ENCODE results near the gene C4BPA. TPM values are rescaled to one million over a fixed set of nuclear protein-coding genes. Genes with fewer than 3 reads are reported as not detected.

C4BPA gene
- total RNA-seq, 8 experiments from 2014 or later: 2.3 TPM; not detected in 7

GRCh38 chr1:207069061-207069460, 35.0 kb upstream of the C4BPA start:
- Histone ChIP-seq H3K27ac (no peak overlapping the region), H3K4me3 (no peak overlapping the region), H3K4me1 (replicated peaks in 1 of 2) (no peaks in the 10 kb centered on the region)
- WGBS, 10 experiments: 67 to 100% (median 93%) methylated on average over 1 to 2 of the region's 3 CpGs; no CpG with 5 or more reads in 6 of the 10 experiments
- ATAC-seq (replicated peaks in 6 of 8): no peak
- in situ Hi-C loops (cut with MboI; ENCODE audit: low pct_unique_long_range_greater_than_20kb in 2 of 9, low sequenced_read_pairs in 9 of 9, unreplicated experiment in 9 of 9): no loop called here

- in situ Hi-C loops (cut with MboI; ENCODE audit: low pct_unique_long_range_greater_than_20kb in 2 of 9, low sequenced_read_pairs in 9 of 9, unreplicated experiment in 9 of 9): no loop called here
- Histone ChIP-seq H3K4me3 (no peak overlapping the region), H3K27ac (no peak overlapping the region), H3K4me1 (replicated peaks in 1 of 2) (no peaks in the 10 kb centered on the region)
- ATAC-seq (replicated peaks in 6 of 8): no peak
- WGBS, 10 experiments: 72 to 100% (median 89%) methylated on average over 1 to 5 of the region's 5 CpGs; no CpG with 5 or more reads in 7 of the 10 experiments
Observed at GRCh38 chr1:207069858-207070506, 34.1 kb upstream of the C4BPA start.

- Histone ChIP-seq H3K4me1 (replicated peaks in 1 of 2) (no peaks in the 10 kb centered on the region), H3K4me3 (no peak overlapping the region), H3K27ac (no peak overlapping the region)
- 40 to 94% (median 92%) methylated on average over 1 to 4 of the region's 4 CpGs; no CpG with 5 or more reads in 4 of the 10 experiments for WGBS, 10 experiments
- in situ Hi-C loops (cut with MboI; ENCODE audit: low pct_unique_long_range_greater_than_20kb in 2 of 9, low sequenced_read_pairs in 9 of 9, unreplicated experiment in 9 of 9): no loop called here
- ATAC-seq (replicated peaks in 6 of 8): no peak
Observed at GRCh38 chr1:207070811-207071210, 33.2 kb upstream of the C4BPA start.

- Histone ChIP-seq H3K27ac (no peak overlapping the region), H3K4me3 (no peak overlapping the region), H3K4me1 (replicated peaks in 1 of 2) (no peaks in the 10 kb centered on the region)
- in situ Hi-C loops (cut with MboI; ENCODE audit: low pct_unique_long_range_greater_than_20kb in 2 of 9, low sequenced_read_pairs in 9 of 9, unreplicated experiment in 9 of 9): no loop called here
- ATAC-seq (replicated peaks in 6 of 8): no peak
- WGBS, 10 experiments: 50 to 97% (median 85%) methylated on average over 2 to 6 of the region's 6 CpGs; no CpG with 5 or more reads in 1 of the 10 experiments
Observed at GRCh38 chr1:207071426-207071825, 32.6 kb upstream of the C4BPA start.

- no peaks in the 10 kb centered on the region for H3K4me1 ChIP-seq (replicated peaks in 1 of 2)
- no peak for ATAC-seq (replicated peaks in 6 of 8)
- WGBS, 10 experiments: 77 to 100% (median 92%) methylated on average over 3 to 7 of the region's 8 CpGs; no CpG with 5 or more reads in 4 of the 10 experiments
- no peak overlapping the region for H3K4me3 ChIP-seq
- H3K27ac ChIP-seq: no peak overlapping the region
- in situ Hi-C loops (cut with MboI; ENCODE audit: low pct_unique_long_range_greater_than_20kb in 2 of 9, low sequenced_read_pairs in 9 of 9, unreplicated experiment in 9 of 9): no loop called here
Observed at GRCh38 chr1:207072233-207072632, 31.8 kb upstream of the C4BPA start.

- in situ Hi-C loops (cut with MboI; ENCODE audit: low pct_unique_long_range_greater_than_20kb in 2 of 9, low sequenced_read_pairs in 9 of 9, unreplicated experiment in 9 of 9): no loop called here
- peak in 2 of 8 experiments; percentile 65 to 84 for ATAC-seq (replicated peaks in 6 of 8)
Observed at GRCh38 chr1:207073906-207074820, 29.9 kb upstream of the C4BPA start.

GRCh38 chr1:207076181-207076955, 27.7 kb upstream of the C4BPA start:
- in situ Hi-C loops (cut with MboI; ENCODE audit: low pct_unique_long_range_greater_than_20kb in 2 of 9, low sequenced_read_pairs in 9 of 9, unreplicated experiment in 9 of 9): loop anchor here in 5 of 9 experiments (25.0 kb wide), 3 partner anchors 186 to 411 kb away; partner anchors contain the start of gene CR1 (in 2 of the 5)
- peak in 1 of 8 experiments; percentile 5 for ATAC-seq (replicated peaks in 6 of 8)
- 37 to 80% (median 64%) methylated on average over 1 to 5 of the region's 5 CpGs for WGBS, 10 experiments
- Histone ChIP-seq H3K27ac (no peak overlapping the region), H3K4me3 (no peak overlapping the region), H3K4me1 (replicated peaks in 1 of 2) (no peaks in the 10 kb centered on the region)

More at GRCh38 chr1:207073906-207074820, 29.9 kb upstream of the C4BPA start:
- WGBS, 10 experiments: 29 to 91% (median 80%) methylated on average over 1 to 4 of the region's 4 CpGs; no CpG with 5 or more reads in 3 of the 10 experiments
- Histone ChIP-seq H3K27ac (no peak overlapping the region), H3K4me1 (replicated peaks in 1 of 2) (no peaks in the 10 kb centered on the region), H3K4me3 (no peak overlapping the region)

- H3K4me1 ChIP-seq (replicated peaks in 1 of 2): no peaks in the 10 kb centered on the region
- in situ Hi-C loops (cut with MboI; ENCODE audit: low pct_unique_long_range_greater_than_20kb in 2 of 9, low sequenced_read_pairs in 9 of 9, unreplicated experiment in 9 of 9): loop anchor here in 5 of 9 experiments (25.0 kb wide), 3 partner anchors 185 to 410 kb away; partner anchors contain the start of gene CR1 (in 2 of the 5)
- no peak overlapping the region for H3K4me3 ChIP-seq
- ATAC-seq (replicated peaks in 6 of 8): no peak
- WGBS, 10 experiments: 83 to 100% (median 100%) methylated on average over 1 of the region's 1 CpG; no CpG with 5 or more reads in 4 of the 10 experiments
- no peak overlapping the region for H3K27ac ChIP-seq
Observed at GRCh38 chr1:207077012-207077411, 27.0 kb upstream of the C4BPA start.

- ATAC-seq (replicated peaks in 6 of 8): peak; percentile 55 to 93 (median 72)
Observed at GRCh38 chr1:207077470-207078377, 26.3 kb upstream of the C4BPA start.

GRCh38 chr1:207078578-207079132, 25.4 kb upstream of the C4BPA start:
- 29 to 93% (median 74%) methylated on average over 1 to 8 of the region's 11 CpGs; no CpG with 5 or more reads in 2 of the 10 experiments for WGBS, 10 experiments
- H3K27ac ChIP-seq: no peak overlapping the region
- H3K4me3 ChIP-seq: no peak overlapping the region
- in situ Hi-C loops (cut with MboI; ENCODE audit: low pct_unique_long_range_greater_than_20kb in 2 of 9, low sequenced_read_pairs in 9 of 9, unreplicated experiment in 9 of 9): loop anchor here in 5 of 9 experiments (25.0 kb wide), 3 partner anchors 184 to 409 kb away; partner anchors contain the start of gene CR1 (in 2 of the 5)
- no peaks in the 10 kb centered on the region for H3K4me1 ChIP-seq (replicated peaks in 1 of 2)
- no peak for ATAC-seq (replicated peaks in 6 of 8)

More at GRCh38 chr1:207077470-207078377, 26.3 kb upstream of the C4BPA start:
- Histone ChIP-seq H3K4me1 (replicated peaks in 1 of 2) (no peaks in the 10 kb centered on the region), H3K4me3 (no peak overlapping the region), H3K27ac (no peak overlapping the region)
- in situ Hi-C loops (cut with MboI; ENCODE audit: low pct_unique_long_range_greater_than_20kb in 2 of 9, low sequenced_read_pairs in 9 of 9, unreplicated experiment in 9 of 9): loop anchor here in 5 of 9 experiments (25.0 kb wide), 3 partner anchors 185 to 410 kb away; partner anchors contain the start of gene CR1 (in 2 of the 5)
- WGBS, 10 experiments: 23 to 48% (median 37%) methylated on average over 3 to 6 of the region's 6 CpGs

- Histone ChIP-seq H3K4me1 (replicated peaks in 1 of 2) (no peaks in the 10 kb centered on the region), H3K27ac (no peak overlapping the region), H3K4me3 (no peak overlapping the region)
- ATAC-seq (replicated peaks in 6 of 8): no peak
- in situ Hi-C loops (cut with MboI; ENCODE audit: low pct_unique_long_range_greater_than_20kb in 2 of 9, low sequenced_read_pairs in 9 of 9, unreplicated experiment in 9 of 9): loop anchor here in 5 of 9 experiments (25.0 kb wide), 3 partner anchors 183 to 408 kb away; partner anchors contain the start of gene CR1 (in 2 of the 5)
- 60 to 100% (median 87%) methylated on average over 1 to 6 of the region's 6 CpGs; no CpG with 5 or more reads in 1 of the 10 experiments for WGBS, 10 experiments
Observed at GRCh38 chr1:207079706-207080241, 24.3 kb upstream of the C4BPA start.

Data from motor neuron (in vitro differentiated cells).